ENCODE results near the gene MSH5. TPM values are rescaled to one million over a fixed set of nuclear protein-coding genes. Genes with fewer than 3 reads are reported as not detected.

The MSH5 gene
- total RNA-seq, 2 experiments from 2014 or later = 13.6 to 13.7 TPM

DNA sequence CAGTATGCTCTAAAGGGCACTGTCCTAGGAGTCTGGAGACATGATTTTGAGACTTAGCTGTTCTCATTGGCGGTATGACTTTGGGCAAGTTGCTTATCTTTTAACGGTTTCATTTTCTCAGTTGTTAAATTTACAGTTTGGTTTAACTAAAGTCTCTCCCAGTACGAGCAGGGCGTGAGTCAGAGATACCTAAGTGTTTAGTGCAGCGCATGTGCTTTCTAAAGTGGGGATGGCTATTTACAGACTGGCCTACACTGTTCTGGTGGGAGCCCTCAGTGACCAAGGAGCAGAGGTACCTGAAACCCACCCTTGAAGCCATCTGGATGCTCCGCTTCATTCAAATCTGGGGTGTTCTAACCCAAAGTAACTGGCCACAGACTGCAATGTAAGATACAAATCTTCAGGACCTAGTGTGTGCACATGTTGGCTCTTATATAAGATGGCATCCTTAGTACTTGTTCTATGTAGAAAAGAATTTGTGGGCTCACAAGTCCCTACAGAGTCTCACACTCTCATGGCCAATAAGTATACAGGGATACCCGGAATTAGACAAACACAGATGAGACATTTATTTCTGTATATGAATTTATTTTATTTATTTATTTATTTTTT is 10.7 kb downstream of the MSH5 start:
- no peaks in the 10 kb centered on the region for H3K9me3 ChIP-seq (ENCODE audit: control insufficient read depth in 1 of 2, insufficient read depth in 1 of 2, low read length in 2 of 2)
- H3K27me3 ChIP-seq (ENCODE audit: control insufficient read depth in 1 of 2, insufficient read depth in 2 of 2, low read length in 2 of 2) = no peaks in the 10 kb centered on the region
- Mint-ChIP-seq H3K27me3 (no peaks in the 10 kb centered on the region), H3K9me3 (no peaks in the 10 kb centered on the region), H3K27ac (no peak overlapping the region), H3K4me3 (no peak overlapping the region), H3K36me3 (ENCODE audit: low read depth) (no peaks in the 10 kb centered on the region), H3K4me1 (ENCODE audit: low read depth) (no peaks in the 10 kb centered on the region)
- POLR2A ChIA-PET = no interaction called here
- H3K4me1 ChIP-seq (ENCODE audit: insufficient read depth, low read length) = no peaks in the 10 kb centered on the region
- intact Hi-C loops (cut with DNase I, micrococcal nuclease) = no loop called here
- CTCF ChIA-PET = interaction anchor here (0.6 kb wide), 1 partner anchor 36 kb away, joined by 4 read pairs; no protein-coding TSS in a partner anchor
- DNase-seq = no peak
- H3K36me3 ChIP-seq (ENCODE audit: insufficient read depth, low read length) = no peaks in the 10 kb centered on the region
- H3K27ac ChIP-seq (ENCODE audit: low read depth in 1 of 2, low read length in 2 of 2) = no peak overlapping the region
- no peak for ATAC-seq (ENCODE audit: poor library complexity)
- H3K4me3 ChIP-seq (ENCODE audit: low read length) = no peak overlapping the region
- TF ChIP-seq CTCF (IDR thresholded peaks at IDR 0.05) = no peak

- no peak for TF ChIP-seq CTCF (IDR thresholded peaks at IDR 0.05)
- Mint-ChIP-seq H3K27ac (no peak overlapping the region), H3K9me3 (no peaks in the 10 kb centered on the region)
Measured at GRCh38 chr6:31752739-31753319, 13.0 kb downstream of the MSH5 start.

GRCh38 chr6:31758281-31758680 is 18.5 kb downstream of the MSH5 start:
- DNase-seq (no peak), ATAC-seq (ENCODE audit: poor library complexity) (no peak)
- intact Hi-C loops (cut with DNase I, micrococcal nuclease) = no loop called here
- ChIA-PET CTCF (interaction anchor here (0.6 to 1.8 kb wide), 2 partner anchors 12 to 90 kb away, joined by 3 to 6 read pairs; no protein-coding TSS in a partner anchor), POLR2A (no interaction called here)
- Histone ChIP-seq H3K36me3 (ENCODE audit: insufficient read depth, low read length) (peaks cover 2% of the 10 kb centered on the region), H3K4me1 (ENCODE audit: insufficient read depth, low read length) (no peaks in the 10 kb centered on the region), H3K9me3 (ENCODE audit: control insufficient read depth in 1 of 2, insufficient read depth in 1 of 2, low read length in 2 of 2) (no peaks in the 10 kb centered on the region), H3K27ac (ENCODE audit: low read depth in 1 of 2, low read length in 2 of 2) (no peak overlapping the region), H3K27me3 (ENCODE audit: control insufficient read depth in 1 of 2, insufficient read depth in 2 of 2, low read length in 2 of 2) (no peaks in the 10 kb centered on the region), H3K4me3 (ENCODE audit: low read length) (no peak overlapping the region)
- H3K9me3 Mint-ChIP-seq = no peaks in the 10 kb centered on the region
- no peak overlapping the region for H3K4me3 Mint-ChIP-seq
- no peaks in the 10 kb centered on the region for H3K4me1 Mint-ChIP-seq (ENCODE audit: low read depth)
- H3K27me3 Mint-ChIP-seq = no peaks in the 10 kb centered on the region
- peaks cover 4% of the 10 kb centered on the region for H3K36me3 Mint-ChIP-seq (ENCODE audit: low read depth)
- no peak for TF ChIP-seq CTCF (IDR thresholded peaks at IDR 0.05)
- no peak overlapping the region for H3K27ac Mint-ChIP-seq

More at GRCh38 chr6:31752739-31753319, 13.0 kb downstream of the MSH5 start:
- CTCF ChIA-PET = no interaction called here
- Histone ChIP-seq H3K36me3 (ENCODE audit: insufficient read depth, low read length) (no peaks in the 10 kb centered on the region), H3K4me1 (ENCODE audit: insufficient read depth, low read length) (no peaks in the 10 kb centered on the region), H3K9me3 (ENCODE audit: control insufficient read depth in 1 of 2, insufficient read depth in 1 of 2, low read length in 2 of 2) (no peaks in the 10 kb centered on the region), H3K27me3 (ENCODE audit: control insufficient read depth in 1 of 2, insufficient read depth in 2 of 2, low read length in 2 of 2) (no peaks in the 10 kb centered on the region), H3K27ac (ENCODE audit: low read depth in 1 of 2, low read length in 2 of 2) (no peak overlapping the region), H3K4me3 (ENCODE audit: low read length) (no peak overlapping the region)
- no peak for ATAC-seq (ENCODE audit: poor library complexity)
- POLR2A ChIA-PET = no interaction called here
- no peaks in the 10 kb centered on the region for H3K27me3 Mint-ChIP-seq
- no peaks in the 10 kb centered on the region for H3K4me1 Mint-ChIP-seq (ENCODE audit: low read depth)
- no peak overlapping the region for H3K4me3 Mint-ChIP-seq
- DNase-seq = no peak
- intact Hi-C loops (cut with DNase I, micrococcal nuclease) = no loop called here
- H3K36me3 Mint-ChIP-seq (ENCODE audit: low read depth) = no peaks in the 10 kb centered on the region

Data from CD4-positive, alpha-beta T cell (primary cell).